Brain microvascular endothelial cell (primary cell): ENCODE results near the gene MXRA8.

ENCODE experiments used
- DNase-seq: peaks from one replicate; pipeline ENCODE4 v3.0.0-alpha.2; 2020
- H3K27ac ChIP-seq: fragments of 250-450 bp; sonication (Bioruptor Pico); 2 replicates; pipeline ENCODE4 v1.5.1; 2020; ENCODE audit warnings: mild to moderate bottlenecking, moderate library complexity
- H3K27me3 ChIP-seq: fragments of 250-450 bp; sonication (Bioruptor Pico); replicated peaks from 2 replicates; pipeline ENCODE4 v1.5.1; 2020; ENCODE audit warnings: mild to moderate bottlenecking
- H3K36me3 ChIP-seq: fragments of 250-450 bp; sonication (Bioruptor Pico); replicated peaks from 2 replicates; pipeline ENCODE4 v1.5.1; 2020; ENCODE audit warnings: mild to moderate bottlenecking
- H3K4me3 ChIP-seq: 2 replicates; pipeline ENCODE4 v1.5.1; 2011; ENCODE audit warnings: low read depth, mild to moderate bottlenecking, control low read depth, low read length, moderate library complexity
- CTCF ChIP-seq: IDR thresholded peaks from 2 replicates; pipeline ENCODE4 v1.5.1; 2011; ENCODE audit warnings: low read depth, mild to moderate bottlenecking, moderate library complexity, low read length, control low read depth, inconsistent platforms; ENCODE audit errors: missing control alignments
- in situ Hi-C: cut with HindIII; loops from 2 replicates; pipeline ENCODE4 v1.10.0; 2017; ENCODE audit warnings: low sequenced_read_pairs, low pct_ligation_motif_present

MXRA8 gene

GRCh38 chr1:1308756-1309250 is 49.6 kb downstream of the MXRA8 start:
- Histone ChIP-seq H3K4me3 (peak overlapping the region; percentile 66), H3K27ac (peak overlapping the region; percentile 67), H3K27me3 (no peaks in the 10 kb centered on the region), H3K36me3 (peaks cover 39% of the 10 kb centered on the region)
- no peak for DNase-seq
- no peak for TF ChIP-seq CTCF
- in situ Hi-C loops, result no loop called here

GRCh38 chr1:1307923-1308755 is 50.2 kb downstream of the MXRA8 start, which contains the start of the genes ACAP3 and PUSL1:
TSS of gene ACAP3 (minus strand) at chr1:1307930. CDS start at chr1:1307815, 115 bp downstream.
TSS of gene PUSL1 (plus strand) at chr1:1308597. CDS start at chr1:1308644, 47 bp downstream.
- in situ Hi-C loops, result no loop called here
- peaks cover 32% of the 10 kb centered on the region for H3K36me3 ChIP-seq
- TF ChIP-seq CTCF, result no peak
- DNase-seq, result peak; percentile 82
- H3K27me3 ChIP-seq, result no peaks in the 10 kb centered on the region
- peak within 1 kb of the TSS; percentile 68 for H3K4me3 ChIP-seq
- H3K27ac ChIP-seq, result peak within 1 kb of the TSS; percentile 72

- DNase-seq, result no peak
- Histone ChIP-seq H3K27me3 (no peaks in the 10 kb centered on the region), H3K4me3 (peak overlapping the region; percentile 68), H3K27ac (peak overlapping the region; percentile 72), H3K36me3 (peaks cover 25% of the 10 kb centered on the region)
- in situ Hi-C loops, result no loop called here
- TF ChIP-seq CTCF, result no peak
Observed at GRCh38 chr1:1307261-1307922, 51.0 kb downstream of the MXRA8 start.

- in situ Hi-C loops, result no loop called here
- H3K36me3 ChIP-seq, result peaks cover 21% of the 10 kb centered on the region
- peak overlapping the region; percentile 68 for H3K4me3 ChIP-seq
- no peaks in the 10 kb centered on the region for H3K27me3 ChIP-seq
- no peak for TF ChIP-seq CTCF
- no peak overlapping the region for H3K27ac ChIP-seq
- no peak for DNase-seq
Observed at GRCh38 chr1:1306661-1307260, 51.6 kb downstream of the MXRA8 start.

GRCh38 chr1:1306070-1306660 is 52.2 kb downstream of the MXRA8 start:
- TF ChIP-seq CTCF, result peak; percentile 42
- H3K27ac ChIP-seq, result peak overlapping the region; percentile 10
- peaks cover 15% of the 10 kb centered on the region for H3K36me3 ChIP-seq

More at GRCh38 chr1:1306070-1306660, 52.2 kb downstream of the MXRA8 start:
- DNase-seq, result no peak
- in situ Hi-C loops, result no loop called here
- Histone ChIP-seq H3K27me3 (no peaks in the 10 kb centered on the region), H3K4me3 (peak overlapping the region; percentile 68)
